ENCODE data around the gene LCE2A. TPM values are rescaled to one million over a fixed set of nuclear protein-coding genes. Genes with fewer than 3 reads are reported as not detected.

LCE2A gene
- total and polyA plus RNA-seq, 2 of the 8 experiments (the other 6 are each of a cell fraction or from before 2014, with no cell fraction given) = not detected

DNA sequence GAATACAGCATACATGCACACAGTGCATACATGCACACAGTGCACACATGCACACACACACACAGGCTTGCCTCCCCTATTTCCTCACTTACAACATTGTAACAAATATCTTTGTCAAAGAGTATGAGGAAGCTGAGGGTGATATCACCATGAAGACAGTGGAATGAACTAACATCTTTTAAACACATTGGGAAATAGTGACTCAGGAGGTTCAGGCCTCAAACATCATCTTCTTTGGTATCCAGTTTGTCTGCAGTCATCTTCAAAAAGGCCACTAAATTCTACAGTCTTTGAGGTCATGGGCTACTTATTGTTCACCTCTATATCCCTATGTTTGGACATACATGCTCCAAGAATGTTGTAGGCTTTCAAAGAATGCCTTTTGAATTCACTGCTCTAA lies 14.3 kb upstream of the LCE2A start:
- peaks cover 59 to 80% of the 10 kb centered on the region in 2 experiments for H3K9me3 ChIP-seq (ENCODE audit: insufficient read depth in 2 of 2, low read depth in 1 of 2, low read length in 1 of 2)
- ChIA-PET POLR2A (ENCODE audit: partially characterized antibody) (no interaction called here), CTCF (ENCODE audit: partially characterized antibody) (no interaction called here)
- H3K27ac ChIP-seq (ENCODE audit: low read depth, low read length) = no peak overlapping the region
- no peak overlapping the region for H2AFZ ChIP-seq (ENCODE audit: low read length)
- no peaks in the 10 kb centered on the region for H3K36me3 ChIP-seq (ENCODE audit: control insufficient read depth in 2 of 4, insufficient read depth in 4 of 4, low read length in 3 of 4)
- no peaks in the 10 kb centered on the region for H3K79me1 ChIP-seq (ENCODE audit: low read depth, low read length)
- no peak overlapping the region for H2BK5ac ChIP-seq (ENCODE audit: low read depth, low read length)
- H4K20me1 ChIP-seq (replicated peaks in 1 of 2; ENCODE audit: control insufficient read depth in 1 of 2, insufficient read depth in 2 of 2, low read length in 2 of 2) = no peaks in the 10 kb centered on the region
- no peak overlapping the region for H4K8ac ChIP-seq (ENCODE audit: extremely low read depth, insufficient read depth, low read length)
- no peak for DNase-seq (ENCODE audit: low read depth in 1 of 2, low spot score in 2 of 2)
- no peak overlapping the region for H3K4me2 ChIP-seq (ENCODE audit: insufficient read depth in 1 of 2, low read depth in 2 of 2, low read length in 2 of 2)
- H2BK12ac ChIP-seq (ENCODE audit: low read depth, low read length) = no peak overlapping the region
- TF ChIP-seq KDM5A (IDR thresholded peaks at IDR 0.05; ENCODE audit: low read length) (no peak), JUN (IDR thresholded peaks at IDR 0.05; ENCODE audit: low read depth, low read length) (no peak), GABPA (IDR thresholded peaks at IDR 0.05; ENCODE audit: borderline replicate concordance, insufficient read depth, low read length) (no peak), CBX5 (IDR thresholded peaks at IDR 0.05; ENCODE audit: low read depth, low read length) (no peak), SP4 (IDR thresholded peaks at IDR 0.05; ENCODE audit: low read length) (no peak), SP2 (IDR thresholded peaks at IDR 0.05; ENCODE audit: low read length) (no peak), TCF12 (IDR thresholded peaks at IDR 0.05; ENCODE audit: low read depth, low read length) (no peak), SIN3A (conservative IDR thresholded peaks at IDR 0.05 in 1 of 2, IDR thresholded peaks at IDR 0.05 in 1 of 2; ENCODE audit: low read depth in 1 of 2, low read length in 2 of 2) (no peak)
- H3K79me2 ChIP-seq (ENCODE audit: control insufficient read depth in 1 of 2, insufficient read depth in 2 of 2, low read length in 2 of 2) = no peaks in the 10 kb centered on the region
- H2BK120ac ChIP-seq (replicated peaks; ENCODE audit: low read depth, low read length) = no peak overlapping the region
- no peak overlapping the region for H2BK20ac ChIP-seq (ENCODE audit: low read length)
- H4K5ac ChIP-seq (ENCODE audit: insufficient read length, low read depth, low read length) = no peak overlapping the region
- H3K27me3 ChIP-seq (replicated peaks in 1 of 4; ENCODE audit: control insufficient read depth in 3 of 4, extremely low read depth in 1 of 4, insufficient read depth in 3 of 4, low read length in 3 of 4) = no peaks in the 10 kb centered on the region
- no peak for FAIRE-seq
- H3K9ac ChIP-seq (replicated peaks in 1 of 4; ENCODE audit: extremely low read depth in 1 of 4, low read depth in 3 of 4, low read length in 3 of 4) = no peak overlapping the region
- H3K14ac ChIP-seq (ENCODE audit: insufficient read length) = no peak overlapping the region
- H2AK5ac ChIP-seq (ENCODE audit: low read depth, low read length) = no peak overlapping the region
- no peak overlapping the region for H2BK15ac ChIP-seq (ENCODE audit: low read length)
- H3K23me2 ChIP-seq (ENCODE audit: low read depth, low read length) = no peaks in the 10 kb centered on the region
- H3K18ac ChIP-seq (ENCODE audit: extremely low read depth, low read length) = no peak overlapping the region
- no peak overlapping the region for H4K91ac ChIP-seq (replicated peaks; ENCODE audit: insufficient read length, low read length)
- no peak overlapping the region for H3K56ac ChIP-seq (replicated peaks; ENCODE audit: insufficient read length, low read depth, low read length)
- no peak overlapping the region for H3K4me3 ChIP-seq (ENCODE audit: extremely low read depth in 1 of 4, insufficient read depth in 2 of 4, low read depth in 3 of 4, low read length in 4 of 4)
- H3K4ac ChIP-seq (replicated peaks; ENCODE audit: insufficient read length, low read depth, low read length) = no peak overlapping the region
- H3K4me1 ChIP-seq (replicated peaks in 1 of 4; ENCODE audit: control insufficient read depth in 3 of 4, insufficient read depth in 4 of 4, low read length in 3 of 4) = no peaks in the 10 kb centered on the region
- H3K23ac ChIP-seq (ENCODE audit: insufficient read length) = no peak overlapping the region

Data from H1 (cell line).